SH-SY5Y (cell line): ENCODE data around the gene QRFP.
A peak's percentile ranks its signal among the peaks of the same experiment; 100 is the strongest.

Experiments
- GATA2 ChIP-seq: IDR thresholded peaks from 2 replicates; pipeline ENCODE4 v1.6.1; 2011; ENCODE audit warnings: mild to moderate bottlenecking, low read depth, low read length
- GATA3 ChIP-seq: IDR thresholded peaks from 2 replicates; pipeline ENCODE4 v1.6.1; 2011; ENCODE audit warnings: low read depth, mild to moderate bottlenecking, low read length, moderate library complexity

QRFP gene

GRCh38 chr9:130918826-130919558 lies 22.4 kb upstream of the QRFP start:
- no peak for TF ChIP-seq GATA3
- TF ChIP-seq GATA2 = no peak

GRCh38 chr9:130918101-130918825 lies 21.7 kb upstream of the QRFP start:
- no peak for TF ChIP-seq GATA3
- TF ChIP-seq GATA2 = no peak

GRCh38 chr9:130917168-130917960 lies 20.8 kb upstream of the QRFP start:
- TF ChIP-seq GATA2 = no peak
- no peak for TF ChIP-seq GATA3

- TF ChIP-seq GATA3 (no peak), GATA2 (no peak)
These were observed 18.5 kb upstream of the QRFP start for GRCh38 chr9:130915096-130915447.

GRCh38 chr9:130914417-130915095 lies 17.9 kb upstream of the QRFP start:
- TF ChIP-seq GATA2 (no peak), GATA3 (no peak)

- TF ChIP-seq GATA3 = no peak
- no peak for TF ChIP-seq GATA2
These were observed 17.2 kb upstream of the QRFP start for GRCh38 chr9:130913599-130914416.

- TF ChIP-seq GATA2 (no peak), GATA3 (no peak)
These were observed 16.5 kb upstream of the QRFP start for GRCh38 chr9:130912932-130913598.

- TF ChIP-seq GATA3 = no peak
- TF ChIP-seq GATA2 = no peak
These were observed 14.8 kb upstream of the QRFP start for GRCh38 chr9:130911254-130912049.

GRCh38 chr9:130908878-130909355 lies 12.3 kb upstream of the QRFP start:
- TF ChIP-seq GATA3 (no peak), GATA2 (no peak)

GRCh38 chr9:130908146-130908877 lies 11.7 kb upstream of the QRFP start:
- TF ChIP-seq GATA3 (no peak), GATA2 (peak; percentile 93)

- TF ChIP-seq GATA3 = no peak
- no peak for TF ChIP-seq GATA2
These were observed 10.3 kb upstream of the QRFP start for GRCh38 chr9:130906735-130907416.
